Esophagus squamous epithelium (tissue), 5 donors: Measurements from ENCODE around the gene OR13J1. TPM values are rescaled to one million over a fixed set of nuclear protein-coding genes. Genes with fewer than 3 reads are reported as not detected.
A peak's percentile ranks its signal among the peaks of the same experiment; 100 is the strongest.

ENCODE experiments used
- DNase-seq: peaks from one replicate; lab custom pipeline; 2025; lab: John Stamatoyannopoulos, UW
- H3K27ac ChIP-seq, 4 donors: fragments of 200-600 bp; sonication (generic); one replicate each; pipeline ENCODE4 v1.5.1; 2016 to 2019; ENCODE audit warnings: mild to moderate bottlenecking in 1 of 4
- H3K27me3 ChIP-seq, 4 donors: fragments of 200-600 bp; sonication (generic); 1 replicate in 3 of 4; 2 replicates in 1 of 4; pipeline versions ENCODE4 v1.5.1 to v1.6.0; 2017 to 2021; ENCODE audit warnings: antibody characterized with exemption in 1 of 4
- H3K36me3 ChIP-seq, 3 donors: fragments of 200-600 bp; sonication (generic); one replicate each; pipeline ENCODE4 v1.5.1; 2016 to 2019
- H3K4me1 ChIP-seq, 3 donors: fragments of 200-600 bp; sonication (generic); one replicate each; pipeline ENCODE4 v1.5.1; 2017 to 2019
- H3K4me3 ChIP-seq, 4 donors: fragments of 200-600 bp; sonication (generic); 1 replicate in 3 of 4; 2 replicates in 1 of 4; pipeline ENCODE4 v1.5.1; 2016 to 2019; ENCODE audit warnings: mild to moderate bottlenecking in 2 of 4, moderate library complexity in 1 of 4
- H3K9me3 ChIP-seq, 3 donors: fragments of 200-600 bp; sonication (generic); one replicate each; pipeline ENCODE4 v1.5.1; 2016 to 2019
- POLR2A ChIP-seq, 4 donors: fragments of 450-650 bp; IDR thresholded peaks; one replicate each; pipeline ENCODE4 v1.6.1; 2017; ENCODE audit warnings: antibody characterized with exemption in 4 of 4, mild to moderate bottlenecking in 4 of 4, moderate library complexity in 3 of 4
- WGBS, 2 donors: methylation state at CpG; one replicate each; pipeline ENCODE4 v1.1.5; 2018; 5-methylcytosine and 5-hydroxymethylcytosine counted together
- intact Hi-C: fragments of 100-400 bp; cut with DNase I; formaldehyde crosslinking; loops from one replicate; pipeline ENCODE4 v1.15.0; 2022
- total RNA-seq, 4 donors: library from RNA; depleted of rRNA; stranded (reverse); fragments of >200 nt; gene quantifications; one replicate each; pipeline ENCODE4 v1.1.0, GENCODE V29; 2016
- TF ChIP-seq, protein P1 (sequence below), 6 experiments: fragments of 450-650 bp in 4 of 6; fragments of 200-600 bp in 2 of 6; sonication (generic) in 2 of 6; IDR thresholded peaks; one replicate each; pipeline ENCODE4 v1.5.1; 2016 to 2019; ENCODE audit warnings: antibody characterized with exemption in 6 of 6, mild to moderate bottlenecking in 4 of 6, moderate library complexity in 4 of 6
- donor health status: DM: yes; HTN: yes; CAD: no.

Gene OR13J1
- total RNA-seq, 4 donors from 2014 or later: not detected

GRCh38 chr9:35854091-35854762 lies 16.0 kb downstream of the OR13J1 start:
- no peak overlapping the region for H3K4me3 ChIP-seq
- peaks cover 0 to 80% (median 0%) of the 10 kb centered on the region in 4 donors for H3K27me3 ChIP-seq
- no peaks in the 10 kb centered on the region for H3K9me3 ChIP-seq
- peaks cover 0 to 11% (median 0%) of the 10 kb centered on the region in 3 donors for H3K36me3 ChIP-seq
- no peak overlapping the region for H3K27ac ChIP-seq
- TF ChIP-seq POLR2A (IDR thresholded peaks at IDR 0.05): no peak
- TF ChIP-seq, protein P1, sequence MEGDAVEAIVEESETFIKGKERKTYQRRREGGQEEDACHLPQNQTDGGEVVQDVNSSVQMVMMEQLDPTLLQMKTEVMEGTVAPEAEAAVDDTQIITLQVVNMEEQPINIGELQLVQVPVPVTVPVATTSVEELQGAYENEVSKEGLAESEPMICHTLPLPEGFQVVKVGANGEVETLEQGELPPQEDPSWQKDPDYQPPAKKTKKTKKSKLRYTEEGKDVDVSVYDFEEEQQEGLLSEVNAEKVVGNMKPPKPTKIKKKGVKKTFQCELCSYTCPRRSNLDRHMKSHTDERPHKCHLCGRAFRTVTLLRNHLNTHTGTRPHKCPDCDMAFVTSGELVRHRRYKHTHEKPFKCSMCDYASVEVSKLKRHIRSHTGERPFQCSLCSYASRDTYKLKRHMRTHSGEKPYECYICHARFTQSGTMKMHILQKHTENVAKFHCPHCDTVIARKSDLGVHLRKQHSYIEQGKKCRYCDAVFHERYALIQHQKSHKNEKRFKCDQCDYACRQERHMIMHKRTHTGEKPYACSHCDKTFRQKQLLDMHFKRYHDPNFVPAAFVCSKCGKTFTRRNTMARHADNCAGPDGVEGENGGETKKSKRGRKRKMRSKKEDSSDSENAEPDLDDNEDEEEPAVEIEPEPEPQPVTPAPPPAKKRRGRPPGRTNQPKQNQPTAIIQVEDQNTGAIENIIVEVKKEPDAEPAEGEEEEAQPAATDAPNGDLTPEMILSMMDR (IDR thresholded peaks at IDR 0.05): no peak
- intact Hi-C loops: no loop called here
- no peak for DNase-seq
- WGBS, 2 donors: 79 to 87% methylated on average over 6 of the region's 7 CpGs
- H3K4me1 ChIP-seq: no peaks in the 10 kb centered on the region

DNA sequence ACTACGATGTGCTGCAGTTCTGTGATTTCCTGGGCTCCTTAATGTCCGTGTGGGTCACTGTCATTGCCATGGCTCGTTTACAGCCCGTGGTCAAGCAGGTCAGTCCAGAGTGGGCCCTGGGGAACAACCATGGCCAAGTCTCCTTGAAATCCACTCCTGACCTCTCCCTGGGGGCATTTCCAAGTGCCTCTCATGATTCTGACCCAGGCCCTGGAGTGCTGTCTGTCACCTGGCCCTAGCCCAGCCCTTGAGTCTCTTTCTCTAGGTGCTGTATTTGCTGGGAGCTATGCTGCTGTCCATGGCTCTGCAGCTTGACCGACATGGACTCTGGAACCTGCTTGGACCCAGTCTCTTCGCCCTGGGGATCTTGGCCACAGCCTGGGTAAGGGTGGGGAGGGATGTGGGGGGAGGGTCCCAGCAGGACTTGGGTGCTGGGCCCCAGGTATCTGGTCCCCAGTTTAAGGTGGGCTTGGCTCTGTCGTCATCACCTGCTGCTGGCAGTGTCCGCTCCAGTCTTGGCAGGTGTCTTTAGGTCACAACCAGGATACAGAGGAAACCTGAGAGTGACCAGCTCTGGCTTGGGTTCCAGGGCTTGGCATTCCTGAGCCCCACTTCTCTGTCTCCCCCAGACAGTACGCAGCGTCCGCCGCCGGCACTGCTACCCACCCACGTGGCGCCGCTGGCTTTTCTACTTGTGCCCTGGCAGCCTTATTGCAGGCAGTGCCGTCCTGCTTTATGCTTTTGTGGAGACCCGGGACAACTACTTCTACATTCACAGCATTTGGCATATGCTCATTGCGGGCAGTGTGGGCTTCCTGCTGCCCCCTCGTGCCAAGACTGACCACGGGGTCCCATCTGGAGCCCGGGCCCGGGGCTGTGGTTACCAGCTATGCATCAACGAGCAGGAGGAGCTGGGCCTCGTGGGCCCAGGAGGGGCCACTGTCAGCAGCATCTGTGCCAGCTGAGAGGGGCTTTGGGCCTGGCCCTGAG lies 17.0 kb downstream of the OR13J1 start:
- intact Hi-C loops: no loop called here
- Histone ChIP-seq H3K36me3 (peaks cover 0 to 11% (median 0%) of the 10 kb centered on the region in 3 donors), H3K4me3 (no peak overlapping the region), H3K27ac (no peak overlapping the region), H3K9me3 (no peaks in the 10 kb centered on the region), H3K27me3 (peaks cover 0 to 79% (median 0%) of the 10 kb centered on the region in 4 donors), H3K4me1 (peaks cover 0 to 4% (median 0%) of the 10 kb centered on the region in 3 donors)
- WGBS, 2 donors: 84 to 89% methylated on average over 11 to 16 of the region's 25 CpGs
- TF ChIP-seq POLR2A (IDR thresholded peaks at IDR 0.05): no peak
- TF ChIP-seq, protein P1 (IDR thresholded peaks at IDR 0.05): no peak
- no peak for DNase-seq

- Histone ChIP-seq H3K27me3 (peaks cover 0 to 86% (median 0%) of the 10 kb centered on the region in 4 donors), H3K36me3 (peaks cover 0 to 11% (median 0%) of the 10 kb centered on the region in 3 donors), H3K4me1 (peaks cover 0 to 12% (median 6%) of the 10 kb centered on the region in 3 donors), H3K4me3 (no peak overlapping the region), H3K27ac (no peak overlapping the region), H3K9me3 (no peaks in the 10 kb centered on the region)
- no peak for DNase-seq
- TF ChIP-seq, protein P1 (IDR thresholded peaks at IDR 0.05): no peak
- TF ChIP-seq POLR2A (IDR thresholded peaks at IDR 0.05): no peak
- intact Hi-C loops: no loop called here
- WGBS, 2 donors: 86 to 95% methylated on average over 1 to 2 of the region's 2 CpGs
Measured at GRCh38 chr9:35852267-35852815, 17.9 kb downstream of the OR13J1 start.

- Histone ChIP-seq H3K36me3 (peaks cover 0 to 16% (median 0%) of the 10 kb centered on the region in 3 donors), H3K9me3 (no peaks in the 10 kb centered on the region), H3K27ac (peak overlapping the region in 3 of 4 donors; percentile 26 to 67 (median 45)), H3K27me3 (peaks cover 0 to 70% (median 0%) of the 10 kb centered on the region in 4 donors), H3K4me3 (no peak overlapping the region), H3K4me1 (peaks cover 30 to 54% (median 33%) of the 10 kb centered on the region in 3 donors)
- WGBS, 2 donors: 36 to 39% methylated on average over 4 of the region's 4 CpGs
- intact Hi-C loops: no loop called here
- DNase-seq: no peak
- TF ChIP-seq, protein P1 (IDR thresholded peaks at IDR 0.05): no peak
- TF ChIP-seq POLR2A (IDR thresholded peaks at IDR 0.05): no peak
Measured at GRCh38 chr9:35847792-35848572, 22.2 kb downstream of the OR13J1 start.
